Limb (tissue), 2 donors: ENCODE data around the gene ACKR2.

ENCODE experiments used
- DNase-seq, 2 donors: peaks; one replicate each; pipeline ENCODE4 v3.0.0-alpha.2; 2016; ENCODE audit errors: extremely low spot score in 2 of 2

Gene ACKR2

DNA sequence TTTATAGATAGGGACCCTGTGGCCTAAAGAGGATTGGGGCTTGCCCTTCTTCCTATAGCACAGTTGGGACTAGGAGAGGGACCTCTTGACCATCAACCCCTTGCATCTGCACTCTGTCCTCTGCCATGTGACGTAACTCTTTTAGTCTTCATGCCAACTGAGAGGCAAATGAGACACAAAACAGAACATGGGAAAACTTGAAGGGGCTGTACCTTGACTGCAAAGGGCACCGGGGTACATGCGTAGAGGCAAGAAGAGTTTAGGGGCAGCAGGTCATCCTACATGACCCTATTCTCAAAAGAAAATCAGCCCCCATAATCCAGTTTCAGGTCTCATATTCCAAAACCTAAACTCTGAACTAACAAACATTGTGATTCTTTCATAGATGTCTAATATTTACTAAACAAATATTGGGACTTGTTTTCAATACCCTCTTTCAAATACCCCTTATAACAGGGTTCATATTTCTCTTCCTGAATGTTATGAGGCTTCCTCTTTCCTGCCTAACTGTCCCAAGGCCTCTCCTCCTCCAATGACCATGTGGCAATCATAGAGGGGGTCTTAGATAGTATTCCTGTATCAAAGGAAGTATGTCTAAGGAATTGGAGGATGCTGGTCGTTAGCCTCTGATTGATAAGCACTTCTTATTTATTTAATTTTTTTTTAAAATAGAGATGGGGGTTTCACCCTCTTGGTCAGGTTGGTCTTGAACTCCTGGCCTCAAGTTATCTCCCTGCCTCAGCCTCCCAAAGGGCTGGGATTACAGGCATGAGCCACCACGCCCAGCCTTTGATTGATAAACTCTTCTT, 20.6 kb downstream of the ACKR2 start:
- no peak for DNase-seq

DNA sequence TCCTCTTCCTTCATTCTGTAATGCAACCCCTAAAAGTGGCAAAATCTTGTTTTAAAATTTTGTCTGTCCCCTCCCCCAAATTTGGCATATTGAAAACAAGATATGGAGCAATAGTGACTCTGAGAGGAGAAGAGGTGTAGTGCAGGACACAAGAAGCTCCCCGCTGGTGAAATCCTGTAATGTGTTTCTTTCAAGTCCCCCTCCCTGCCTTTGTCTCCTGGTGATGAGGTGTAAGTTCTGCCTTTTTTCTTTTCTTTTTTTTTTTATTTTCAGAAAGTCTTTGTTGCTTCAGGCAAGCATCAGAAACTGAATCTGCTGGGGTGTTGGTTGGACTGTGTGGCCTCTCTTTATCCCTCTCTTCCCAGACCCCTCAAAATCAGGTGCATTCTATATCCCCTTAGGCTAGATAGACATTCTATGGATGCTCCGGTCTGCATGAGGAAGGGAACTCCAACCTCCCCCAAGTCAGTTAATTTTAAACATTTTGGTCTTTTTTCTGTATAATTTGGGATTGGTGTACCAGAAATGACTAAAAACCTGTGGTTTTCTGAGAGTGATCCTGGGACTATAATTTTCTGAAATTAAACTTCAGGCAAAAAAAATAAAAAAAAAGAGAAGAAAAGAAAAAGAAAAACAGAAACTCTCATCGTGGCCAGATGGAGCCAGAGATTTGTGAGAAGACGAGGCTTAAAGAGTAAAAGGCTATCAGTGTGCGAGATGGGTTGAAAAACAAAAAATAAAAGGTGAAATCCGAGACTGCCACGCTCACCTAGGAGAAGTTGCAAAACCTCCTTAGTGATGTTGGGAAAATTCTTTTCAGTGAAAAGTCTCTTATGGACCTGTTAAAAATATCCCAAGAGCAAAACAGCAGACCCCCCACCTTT, 21.4 kb downstream of the ACKR2 start:
- DNase-seq = no peak

GRCh38 chr3:42831321-42831713, 22.1 kb downstream of the ACKR2 start:
- peak in 1 of 2 donors; percentile 57 for DNase-seq

GRCh38 chr3:42836150-42837123, 27.2 kb downstream of the ACKR2 start:
- DNase-seq = no peak

- no peak for DNase-seq
Measured at GRCh38 chr3:42838571-42838970, 29.3 kb downstream of the ACKR2 start.

DNA sequence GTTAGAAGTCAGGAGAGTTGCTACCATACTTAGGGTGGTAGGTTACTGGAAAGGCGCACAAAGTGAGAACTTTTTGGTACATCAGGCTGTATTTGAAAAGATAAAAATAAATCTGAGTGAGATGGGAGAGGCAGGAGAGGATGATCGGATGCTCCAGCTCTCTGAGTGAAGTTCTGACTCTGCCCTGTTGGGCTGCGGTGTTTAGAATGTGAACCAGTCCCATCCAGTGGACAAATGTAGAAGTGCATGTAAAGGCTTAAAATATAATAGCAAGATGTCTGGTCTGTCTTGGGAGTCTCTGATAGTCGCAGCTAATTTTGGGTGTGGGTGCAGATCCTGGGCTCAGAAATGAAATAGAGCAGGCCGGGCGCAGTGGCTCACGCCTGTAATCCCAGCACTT, 30.4 kb downstream of the ACKR2 start:
- peak; percentile 44 to 72 for DNase-seq

DNA sequence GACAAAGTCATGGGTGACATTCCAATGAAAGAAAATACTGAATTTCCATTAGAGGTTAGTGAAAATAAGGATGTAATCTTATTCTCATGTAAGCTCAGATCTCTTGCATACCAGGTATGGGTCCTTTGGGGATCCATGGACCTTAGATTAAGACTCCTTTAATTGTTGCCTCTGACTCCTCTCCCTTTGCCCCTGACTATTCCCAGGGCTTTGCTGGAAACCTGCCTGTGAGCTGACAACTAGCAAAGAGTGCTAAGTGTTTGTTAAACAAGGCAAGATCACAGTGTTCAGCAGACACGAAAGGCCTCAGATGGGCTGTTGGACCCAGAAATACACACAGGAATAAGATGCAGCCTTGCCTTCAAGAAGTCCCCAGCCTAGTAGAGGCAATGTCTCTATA, 32.1 kb downstream of the ACKR2 start:
- DNase-seq = no peak

DNA sequence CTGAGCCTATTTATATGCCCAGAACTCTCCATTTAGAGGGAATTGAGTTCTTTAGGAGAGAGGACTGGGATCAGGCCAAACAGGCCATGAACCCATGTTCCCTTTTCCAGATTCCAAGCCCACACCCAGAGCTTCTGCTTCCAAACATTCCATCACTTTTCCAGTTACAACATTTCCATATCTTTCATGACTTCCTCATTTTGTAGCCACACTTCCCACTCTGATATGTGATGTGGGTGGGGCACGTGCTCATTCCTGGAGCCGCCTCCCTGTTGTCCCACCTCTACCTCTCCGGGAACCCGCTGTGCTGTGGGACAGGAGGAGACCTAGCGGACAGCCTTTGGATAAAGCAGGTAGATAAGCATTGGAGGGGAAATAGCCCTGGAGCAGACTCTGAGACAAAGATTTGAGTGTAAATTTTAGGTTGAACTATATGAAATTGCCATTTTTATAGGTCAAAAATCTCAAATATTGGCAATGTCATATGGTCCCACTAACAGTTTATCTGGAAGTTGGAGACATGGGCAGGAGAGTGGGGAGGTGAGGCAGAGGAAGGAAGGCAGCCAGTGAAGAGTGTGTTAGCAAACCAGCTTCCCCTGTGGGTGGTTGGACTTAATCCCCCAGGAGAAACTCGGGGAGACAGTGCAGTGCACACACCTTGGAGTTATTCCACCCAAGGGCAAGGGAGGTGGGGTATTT, 34.6 kb downstream of the ACKR2 start:
- DNase-seq = no peak

- no peak for DNase-seq
Measured at GRCh38 chr3:42844412-42844713, 35.1 kb downstream of the ACKR2 start.

DNA sequence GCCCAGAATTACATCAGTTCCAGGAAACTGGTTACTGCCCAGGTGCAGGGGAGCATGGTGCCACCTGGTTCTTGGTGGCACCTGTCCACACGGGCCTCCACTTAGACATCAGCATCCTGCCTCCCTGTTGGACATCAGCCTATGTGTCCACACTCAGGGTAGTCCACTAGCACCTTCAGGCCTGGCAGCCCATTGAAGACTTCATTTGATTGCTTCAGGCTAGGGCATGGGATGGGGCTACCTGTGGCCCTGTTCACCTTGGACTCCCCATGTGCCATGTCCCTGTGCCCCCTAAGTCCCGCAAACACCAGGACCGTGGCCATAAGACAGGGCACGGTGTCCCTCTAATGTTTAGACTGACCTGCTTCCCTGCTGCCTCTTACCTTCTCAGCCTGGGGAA, 35.6 kb downstream of the ACKR2 start:
- DNase-seq = no peak

DNA sequence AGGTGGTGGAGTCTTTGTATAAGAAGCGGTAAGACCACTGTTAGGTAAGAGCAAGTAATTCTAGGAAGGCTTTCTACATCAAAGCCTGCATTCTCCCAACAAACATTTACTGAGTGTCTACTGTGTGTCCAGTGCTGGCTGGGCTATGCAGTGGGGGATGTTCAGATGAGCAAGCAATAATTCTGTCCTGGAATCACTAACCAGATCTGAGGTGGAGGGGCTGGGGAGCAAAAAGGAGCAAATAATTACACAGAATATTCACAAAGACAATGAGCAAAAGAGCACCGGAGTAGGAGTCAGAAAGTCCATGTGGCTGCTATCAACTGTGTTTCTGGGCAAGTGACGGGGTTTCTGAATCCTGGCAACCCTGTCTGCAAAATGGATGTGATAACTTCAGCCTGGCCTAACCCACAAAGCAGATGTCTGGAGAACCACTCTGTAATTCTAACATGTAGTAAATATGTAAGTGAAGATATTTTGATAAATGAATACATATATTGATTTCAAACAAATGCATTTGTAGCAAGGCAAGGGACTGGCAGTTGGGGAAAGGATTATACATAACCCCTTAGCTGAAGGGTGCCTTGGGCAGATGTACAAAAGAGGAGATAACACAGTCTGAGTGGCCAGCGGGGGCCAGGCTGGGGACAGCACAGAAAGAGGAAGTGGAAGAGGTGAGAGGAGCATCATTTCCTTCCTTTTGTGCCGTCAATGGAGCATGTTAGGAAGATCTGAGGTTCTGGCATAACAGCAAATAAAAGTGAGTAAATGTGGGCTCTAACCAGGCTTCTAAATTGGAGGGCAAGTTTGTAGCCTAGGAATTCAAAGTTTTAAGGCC, 37.7 kb downstream of the ACKR2 start:
- no peak for DNase-seq

- no peak for DNase-seq
Measured at GRCh38 chr3:42847731-42848130, 38.5 kb downstream of the ACKR2 start.

DNA sequence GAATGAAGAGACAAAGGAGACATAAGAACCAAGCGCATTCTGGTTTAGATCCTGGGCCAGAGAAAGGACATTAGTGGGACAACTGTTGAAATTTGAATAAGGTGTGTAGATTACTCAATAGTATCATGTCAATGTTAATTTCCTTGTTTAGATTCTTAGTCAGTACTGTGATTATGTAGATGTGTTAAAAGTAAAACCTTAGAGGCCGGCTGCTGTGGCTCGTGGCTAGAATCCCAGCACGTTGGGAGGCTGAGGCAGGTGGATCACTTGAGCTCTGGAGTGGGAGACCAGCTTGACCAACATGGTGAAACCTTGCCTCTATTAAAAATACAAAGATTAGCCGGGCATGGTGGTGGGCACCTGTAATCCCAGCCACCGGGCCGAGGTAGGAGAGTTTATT, 39.8 kb downstream of the ACKR2 start:
- no peak for DNase-seq

DNA sequence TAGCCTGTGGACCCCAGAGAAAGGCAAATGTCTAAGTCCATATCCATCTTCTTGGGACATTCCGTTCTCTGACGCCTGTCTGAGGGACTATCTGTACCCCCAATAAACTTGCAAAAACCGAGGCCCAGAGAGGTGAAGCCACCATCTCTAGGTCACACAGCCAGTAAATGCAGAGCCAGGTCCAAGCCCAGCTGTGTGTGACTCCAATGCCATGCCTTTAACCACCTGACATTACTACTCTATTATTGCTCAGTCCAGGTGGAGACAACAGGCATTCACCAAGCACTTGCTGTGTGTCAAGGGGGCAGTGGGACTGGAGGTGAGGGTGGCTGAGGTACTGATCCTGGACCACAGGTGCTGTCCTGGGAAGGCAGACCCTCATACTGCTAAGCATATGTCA, 41.0 kb downstream of the ACKR2 start:
- no peak for DNase-seq

DNA sequence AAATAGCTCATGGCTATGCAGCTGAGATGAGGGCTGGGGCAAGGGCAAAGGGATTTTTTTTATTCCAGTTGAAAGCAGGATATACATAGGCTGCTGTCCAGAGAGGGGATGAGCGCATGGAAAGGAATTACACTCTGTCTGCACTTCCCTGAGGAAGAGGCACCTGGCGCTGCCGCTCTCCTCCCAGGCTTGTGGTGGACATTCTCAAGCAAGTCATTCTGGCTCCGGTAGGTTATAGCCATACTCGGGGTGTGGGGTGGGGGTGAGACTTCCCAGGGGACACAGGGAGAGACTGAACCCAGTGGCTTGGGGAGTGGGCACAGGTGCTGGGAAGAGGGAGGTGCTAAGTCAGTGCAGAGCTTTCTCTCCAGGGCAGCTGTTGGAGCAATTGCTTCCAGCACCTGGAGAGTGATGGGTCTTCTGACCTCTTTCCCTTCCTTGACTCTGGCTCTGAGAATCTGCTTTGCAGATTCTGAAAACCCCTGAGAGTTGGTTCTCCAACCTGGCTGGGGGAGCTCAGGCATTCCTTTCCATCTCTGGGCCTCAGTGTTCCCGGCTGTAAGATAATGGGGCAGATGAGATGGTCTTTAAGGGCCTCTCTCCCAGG, 42.1 kb downstream of the ACKR2 start:
- peak in 1 of 2 donors; percentile 20 for DNase-seq

DNA sequence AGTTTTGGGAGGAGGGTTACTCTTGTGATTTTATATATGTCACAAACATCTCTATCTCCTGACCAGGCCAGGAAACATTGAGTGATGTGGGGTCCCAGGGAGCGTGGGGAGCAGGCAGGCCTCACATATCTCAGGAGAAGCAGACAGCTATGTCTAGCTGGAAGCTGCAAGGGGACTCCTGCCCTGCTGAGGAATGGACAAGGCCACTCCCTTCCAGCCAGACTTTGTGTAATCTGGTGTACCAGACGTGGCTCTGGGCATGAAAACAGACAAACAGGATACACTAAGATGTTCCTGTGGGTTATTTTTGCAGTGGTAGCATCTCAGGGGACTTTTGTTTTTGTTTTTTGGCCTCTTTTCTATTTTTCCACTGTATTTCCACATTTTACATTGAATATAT, 43.2 kb downstream of the ACKR2 start:
- peak in 1 of 2 donors; percentile 25 for DNase-seq

GRCh38 chr3:42853056-42853455, 43.8 kb downstream of the ACKR2 start:
- DNase-seq = peak in 1 of 2 donors; percentile 7

- DNase-seq = peak in 1 of 2 donors; percentile 11
Measured at GRCh38 chr3:42853739-42854302, 44.6 kb downstream of the ACKR2 start.

- no peak for DNase-seq
Measured at GRCh38 chr3:42855219-42855546, 45.9 kb downstream of the ACKR2 start.
